Osteocyte (in vitro differentiated cells): Measurements from ENCODE around the gene OR10A3. TPM values are rescaled to one million over a fixed set of nuclear protein-coding genes. Genes with fewer than 3 reads are reported as not detected.

Experiments
- DNase-seq: peaks from one replicate; pipeline ENCODE4 v3.0.0; 2021; ENCODE audit warnings: mixed read lengths; ENCODE audit not compliant: unreplicated experiment; ENCODE audit errors: extremely low spot score
- H3K27ac Mint-ChIP-seq: one replicate; pipeline ENCODE4 v1.8.0; 2021; ENCODE audit warnings: mild to moderate bottlenecking, mixed read lengths; ENCODE audit not compliant: unreplicated experiment
- H3K27me3 Mint-ChIP-seq: one replicate; pipeline ENCODE4 v1.8.0; 2021; ENCODE audit warnings: mixed read lengths; ENCODE audit not compliant: unreplicated experiment
- H3K36me3 Mint-ChIP-seq: one replicate; pipeline ENCODE4 v1.8.0; 2021; ENCODE audit warnings: mixed read lengths; ENCODE audit not compliant: unreplicated experiment
- H3K4me1 Mint-ChIP-seq: one replicate; pipeline ENCODE4 v1.8.0; 2021; ENCODE audit warnings: mixed read lengths; ENCODE audit not compliant: unreplicated experiment
- H3K4me3 Mint-ChIP-seq: one replicate; pipeline ENCODE4 v1.8.0; 2021; ENCODE audit warnings: mild to moderate bottlenecking, moderate library complexity, mixed read lengths; ENCODE audit not compliant: unreplicated experiment
- H3K9me3 Mint-ChIP-seq: one replicate; pipeline ENCODE4 v1.8.0; 2021; ENCODE audit warnings: mixed read lengths; ENCODE audit not compliant: unreplicated experiment
- CTCF ChIP-seq: fragments of 200-600 bp; sonication (generic); IDR thresholded peaks from 2 replicates; pipeline ENCODE4 v1.5.0; 2021; ENCODE audit warnings: antibody characterized with exemption, mild to moderate bottlenecking, moderate library complexity
- total RNA-seq: library from RNA; stranded (reverse); gene quantifications from 2 replicates; pipeline ENCODE4 v1.2.1, GENCODE V29; 2021

Gene OR10A3
- total RNA-seq, 1 donor from 2014 or later: not detected

GRCh38 chr11:7918141-7918540 lies 23.4 kb downstream of the OR10A3 start:
- TF ChIP-seq CTCF: no peak
- H3K27me3 Mint-ChIP-seq: no peaks in the 10 kb centered on the region
- H3K27ac Mint-ChIP-seq: no peak overlapping the region
- no peaks in the 10 kb centered on the region for H3K9me3 Mint-ChIP-seq
- DNase-seq: no peak
- no peaks in the 10 kb centered on the region for H3K36me3 Mint-ChIP-seq
- no peaks in the 10 kb centered on the region for H3K4me1 Mint-ChIP-seq
- no peak overlapping the region for H3K4me3 Mint-ChIP-seq

GRCh38 chr11:7911011-7911410 lies 30.5 kb downstream of the OR10A3 start:
- no peaks in the 10 kb centered on the region for H3K9me3 Mint-ChIP-seq
- no peaks in the 10 kb centered on the region for H3K27me3 Mint-ChIP-seq
- TF ChIP-seq CTCF: no peak
- no peaks in the 10 kb centered on the region for H3K36me3 Mint-ChIP-seq
- peaks cover 14% of the 10 kb centered on the region for H3K4me1 Mint-ChIP-seq
- no peak for DNase-seq
- H3K4me3 Mint-ChIP-seq: no peak overlapping the region
- no peak overlapping the region for H3K27ac Mint-ChIP-seq

GRCh38 chr11:7910286-7910788 lies 31.2 kb downstream of the OR10A3 start:
- H3K27me3 Mint-ChIP-seq: no peaks in the 10 kb centered on the region
- peaks cover 21% of the 10 kb centered on the region for H3K4me1 Mint-ChIP-seq
- H3K4me3 Mint-ChIP-seq: no peak overlapping the region
- H3K9me3 Mint-ChIP-seq: no peaks in the 10 kb centered on the region
- DNase-seq: no peak
- TF ChIP-seq CTCF: no peak
- H3K36me3 Mint-ChIP-seq: no peaks in the 10 kb centered on the region
- no peak overlapping the region for H3K27ac Mint-ChIP-seq

GRCh38 chr11:7909585-7910285 lies 31.8 kb downstream of the OR10A3 start:
- H3K4me1 Mint-ChIP-seq: peaks cover 26% of the 10 kb centered on the region

More at GRCh38 chr11:7909585-7910285, 31.8 kb downstream of the OR10A3 start:
- no peaks in the 10 kb centered on the region for H3K9me3 Mint-ChIP-seq
- DNase-seq: no peak
- no peaks in the 10 kb centered on the region for H3K27me3 Mint-ChIP-seq
- H3K4me3 Mint-ChIP-seq: no peak overlapping the region
- no peaks in the 10 kb centered on the region for H3K36me3 Mint-ChIP-seq
- H3K27ac Mint-ChIP-seq: no peak overlapping the region
- no peak for TF ChIP-seq CTCF
